ENCODE measurements around the gene GTPBP10. TPM values are rescaled to one million over a fixed set of nuclear protein-coding genes. Genes with fewer than 3 reads are reported as not detected.

The GTPBP10 gene
- total and polyA plus RNA-seq, 7 donors = 17.2 to 28.5 (median 19.5) TPM

GRCh38 chr7:90337106-90337505 is 9.4 kb upstream of the GTPBP10 start:
- no peak for DNase-seq
- TF ChIP-seq CTCF (IDR thresholded peaks at IDR 0.05) = no peak

GRCh38 chr7:90345016-90345415 is 1.5 kb upstream of the GTPBP10 start:
- H3K27me3 ChIP-seq (ENCODE audit: insufficient read depth in 3 of 3, low read length in 2 of 3) = no peaks in the 10 kb centered on the region
- H3K4me1 ChIP-seq = peaks cover 11% of the 10 kb centered on the region
- ATAC-seq = no peak
- no peaks in the 10 kb centered on the region for H3K9me3 ChIP-seq
- peak overlapping the region; percentile 93 for H3K27ac ChIP-seq
- peak overlapping the region; percentile 83 for H3K4me3 ChIP-seq
- intact Hi-C loops (cut with DNase I) = loop anchor here (5.0 to 10.0 kb wide), 2 partner anchors 57 to 590 kb away; partner anchors contain the start of gene CLDN12 (in 1 of the 2)
- DNase-seq = no peak
- no peaks in the 10 kb centered on the region for H3K36me3 ChIP-seq (ENCODE audit: insufficient read depth in 1 of 2, low read depth in 1 of 2)
- no peak for TF ChIP-seq CTCF (IDR thresholded peaks at IDR 0.05)

More at GRCh38 chr7:90337106-90337505, 9.4 kb upstream of the GTPBP10 start:
- no peak for ATAC-seq
- Histone ChIP-seq H3K27me3 (ENCODE audit: insufficient read depth in 3 of 3, low read length in 2 of 3) (no peaks in the 10 kb centered on the region), H3K9me3 (no peaks in the 10 kb centered on the region), H3K36me3 (ENCODE audit: insufficient read depth in 1 of 2, low read depth in 1 of 2) (no peaks in the 10 kb centered on the region), H3K27ac (no peak overlapping the region), H3K4me3 (no peak overlapping the region), H3K4me1 (no peaks in the 10 kb centered on the region)
- intact Hi-C loops (cut with DNase I) = no loop called here

- Histone ChIP-seq H3K4me1 (peaks cover 11% of the 10 kb centered on the region), H3K27ac (peak overlapping the region; percentile 93), H3K27me3 (ENCODE audit: insufficient read depth in 3 of 3, low read length in 2 of 3) (no peaks in the 10 kb centered on the region), H3K36me3 (ENCODE audit: insufficient read depth in 1 of 2, low read depth in 1 of 2) (no peaks in the 10 kb centered on the region), H3K9me3 (no peaks in the 10 kb centered on the region), H3K4me3 (peak overlapping the region; percentile 83)
- WGBS, 3 donors = 6 to 8% (median 7%) methylated on average over 18 of the region's 18 CpGs
- intact Hi-C loops (cut with DNase I) = loop anchor here (5.0 to 10.0 kb wide), 2 partner anchors 57 to 589 kb away; partner anchors contain the start of gene CLDN12 (in 1 of the 2)
- peak; percentile 13 to 54 (median 30) for ATAC-seq
- DNase-seq = no peak
- no peak for TF ChIP-seq CTCF (IDR thresholded peaks at IDR 0.05)
Observed at GRCh38 chr7:90345595-90346335, 751 bp upstream of the GTPBP10 start.

GRCh38 chr7:90347759-90348158 is 1.2 kb downstream of the GTPBP10 start:
- H3K4me3 ChIP-seq = peak overlapping the region; percentile 83
- no peaks in the 10 kb centered on the region for H3K27me3 ChIP-seq (ENCODE audit: insufficient read depth in 3 of 3, low read length in 2 of 3)
- H3K4me1 ChIP-seq = peaks cover 11% of the 10 kb centered on the region
- DNase-seq (no peak), ATAC-seq (no peak)
- no peaks in the 10 kb centered on the region for H3K9me3 ChIP-seq
- H3K36me3 ChIP-seq (ENCODE audit: insufficient read depth in 1 of 2, low read depth in 1 of 2) = no peaks in the 10 kb centered on the region
- 71 to 75% (median 74%) methylated on average over 4 of the region's 4 CpGs for WGBS, 3 donors
- intact Hi-C loops (cut with DNase I) = loop anchor here (5.0 to 10.0 kb wide), 2 partner anchors 55 to 587 kb away; partner anchors contain the start of gene CLDN12 (in 1 of the 2)
- no peak for TF ChIP-seq CTCF (IDR thresholded peaks at IDR 0.05)
- no peak overlapping the region for H3K27ac ChIP-seq

Measured in psoas muscle (tissue), 8 donors.